Measurements from ENCODE around the gene MAP2K7. TPM values are rescaled to one million over a fixed set of nuclear protein-coding genes. Genes with fewer than 3 reads are reported as not detected.

The MAP2K7 gene
- total RNA-seq, 1 experiment from 2014 or later: 59.1 TPM

- Histone ChIP-seq H3K36me3 (ENCODE audit: control insufficient read depth in 1 of 2, insufficient read depth in 2 of 2, low read length in 2 of 2) (no peaks in the 10 kb centered on the region), H4K20me1 (ENCODE audit: insufficient read depth) (no peaks in the 10 kb centered on the region), H3K27me3 (ENCODE audit: insufficient read depth, low read length) (no peaks in the 10 kb centered on the region), H3K27ac (ENCODE audit: low read depth, low read length) (no peak overlapping the region; the same call in 1 of the 2 replicates), H3K9me2 (ENCODE audit: insufficient read depth) (no peaks in the 10 kb centered on the region), H3K79me2 (ENCODE audit: insufficient read depth, low read length) (no peaks in the 10 kb centered on the region), H3K4me2 (ENCODE audit: low read length) (no peak overlapping the region), H3K9ac (ENCODE audit: low read length) (no peak overlapping the region), H2AFZ (ENCODE audit: low read depth, low read length, poor library complexity, severe bottlenecking) (no peak overlapping the region), H3K4me1 (ENCODE audit: control insufficient read depth in 1 of 2, insufficient read depth in 2 of 2, low read length in 2 of 2) (peaks cover 10 to 31% of the 10 kb centered on the region in 2 experiments), H3K9me3 (ENCODE audit: control insufficient read depth in 1 of 2, insufficient read depth in 1 of 2, low read depth in 1 of 2, low read length in 2 of 2) (no peaks in the 10 kb centered on the region), H3K4me3 (replicated peaks in 1 of 2; ENCODE audit: low read depth in 1 of 2, low read length in 2 of 2) (no peak overlapping the region)
- ATAC-seq (no peak), DNase-seq (ENCODE audit: low read depth, low spot score) (no peak)
- no peak for TF ChIP-seq CTCF (IDR thresholded peaks at IDR 0.05 in 2 of 3, conservative IDR thresholded peaks at IDR 0.05 in 1 of 3; ENCODE audit: borderline replicate concordance in 1 of 3, insufficient read depth in 1 of 3, low read depth in 2 of 3, low read length in 2 of 3)
- TF ChIP-seq SIN3A (IDR thresholded peaks at IDR 0.05; ENCODE audit: low read depth): no peak
- no peak for TF ChIP-seq ELF1 (IDR thresholded peaks at IDR 0.05; ENCODE audit: borderline replicate concordance, low read depth)
- TF ChIP-seq YY1 (IDR thresholded peaks at IDR 0.05; ENCODE audit: extremely low read depth, insufficient replicate concordance, low read depth, low read length): no peak
- TF ChIP-seq RAD21 (IDR thresholded peaks at IDR 0.05; ENCODE audit: low read depth): no peak
- no peak for TF ChIP-seq SP1 (IDR thresholded peaks at IDR 0.05; ENCODE audit: low read depth)
- no peak for TF ChIP-seq EGR1 (IDR thresholded peaks at IDR 0.05; ENCODE audit: low read depth)
- no peak for TF ChIP-seq POLR2A (IDR thresholded peaks at IDR 0.05; ENCODE audit: borderline replicate concordance, extremely low read depth, insufficient read depth, insufficient read length)
- TF ChIP-seq, protein P1, sequence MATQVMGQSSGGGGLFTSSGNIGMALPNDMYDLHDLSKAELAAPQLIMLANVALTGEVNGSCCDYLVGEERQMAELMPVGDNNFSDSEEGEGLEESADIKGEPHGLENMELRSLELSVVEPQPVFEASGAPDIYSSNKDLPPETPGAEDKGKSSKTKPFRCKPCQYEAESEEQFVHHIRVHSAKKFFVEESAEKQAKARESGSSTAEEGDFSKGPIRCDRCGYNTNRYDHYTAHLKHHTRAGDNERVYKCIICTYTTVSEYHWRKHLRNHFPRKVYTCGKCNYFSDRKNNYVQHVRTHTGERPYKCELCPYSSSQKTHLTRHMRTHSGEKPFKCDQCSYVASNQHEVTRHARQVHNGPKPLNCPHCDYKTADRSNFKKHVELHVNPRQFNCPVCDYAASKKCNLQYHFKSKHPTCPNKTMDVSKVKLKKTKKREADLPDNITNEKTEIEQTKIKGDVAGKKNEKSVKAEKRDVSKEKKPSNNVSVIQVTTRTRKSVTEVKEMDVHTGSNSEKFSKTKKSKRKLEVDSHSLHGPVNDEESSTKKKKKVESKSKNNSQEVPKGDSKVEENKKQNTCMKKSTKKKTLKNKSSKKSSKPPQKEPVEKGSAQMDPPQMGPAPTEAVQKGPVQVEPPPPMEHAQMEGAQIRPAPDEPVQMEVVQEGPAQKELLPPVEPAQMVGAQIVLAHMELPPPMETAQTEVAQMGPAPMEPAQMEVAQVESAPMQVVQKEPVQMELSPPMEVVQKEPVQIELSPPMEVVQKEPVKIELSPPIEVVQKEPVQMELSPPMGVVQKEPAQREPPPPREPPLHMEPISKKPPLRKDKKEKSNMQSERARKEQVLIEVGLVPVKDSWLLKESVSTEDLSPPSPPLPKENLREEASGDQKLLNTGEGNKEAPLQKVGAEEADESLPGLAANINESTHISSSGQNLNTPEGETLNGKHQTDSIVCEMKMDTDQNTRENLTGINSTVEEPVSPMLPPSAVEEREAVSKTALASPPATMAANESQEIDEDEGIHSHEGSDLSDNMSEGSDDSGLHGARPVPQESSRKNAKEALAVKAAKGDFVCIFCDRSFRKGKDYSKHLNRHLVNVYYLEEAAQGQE (IDR thresholded peaks at IDR 0.05; ENCODE audit: low read depth): no peak
- no peak for TF ChIP-seq ZFX (IDR thresholded peaks at IDR 0.05)
- TF ChIP-seq EZH2phosphoT487 (IDR thresholded peaks at IDR 0.05; ENCODE audit: borderline replicate concordance): no peak
- TF ChIP-seq FOSL1 (IDR thresholded peaks at IDR 0.05; ENCODE audit: low read depth): no peak
- no peak for TF ChIP-seq JUND (IDR thresholded peaks at IDR 0.05)
- no peak for TF ChIP-seq ZNF274 (IDR thresholded peaks at IDR 0.05; ENCODE audit: low read depth, low read length)
- no peak for TF ChIP-seq CEBPB (IDR thresholded peaks at IDR 0.05; ENCODE audit: low read depth)
- no peak for TF ChIP-seq EZH2 (IDR thresholded peaks at IDR 0.05)
- TF ChIP-seq ATF3 (IDR thresholded peaks at IDR 0.05): no peak
- TF ChIP-seq ZBTB33 (IDR thresholded peaks at IDR 0.05; ENCODE audit: extremely low read depth, insufficient replicate concordance, low read length): no peak
- no peak for TF ChIP-seq CBX3 (IDR thresholded peaks at IDR 0.05; ENCODE audit: low read depth)
- BruUV-seq (replicated peaks): TSS peak; percentile 36
- intact Hi-C loops (cut with micrococcal nuclease): no loop called here
- CTCF ChIA-PET: no interaction called here
- POLR2A ChIA-PET: no interaction called here
- RAD21 ChIA-PET (ENCODE audit: low non-redundant PET in 1 of 2, low total read pairs in 2 of 2, uncharacterized antibody in 2 of 2, unreplicated experiment in 2 of 2): no interaction called here
These were observed 39.5 kb upstream of the MAP2K7 start for GRCh38 chr19:7863971-7864689.

Measured in HCT116 (cell line).